ENCODE results near the gene PLPP4. TPM values are rescaled to one million over a fixed set of nuclear protein-coding genes. Genes with fewer than 3 reads are reported as not detected.

PLPP4 gene
- total RNA-seq, 1 donor from 2014 or later: 0.27 TPM

DNA sequence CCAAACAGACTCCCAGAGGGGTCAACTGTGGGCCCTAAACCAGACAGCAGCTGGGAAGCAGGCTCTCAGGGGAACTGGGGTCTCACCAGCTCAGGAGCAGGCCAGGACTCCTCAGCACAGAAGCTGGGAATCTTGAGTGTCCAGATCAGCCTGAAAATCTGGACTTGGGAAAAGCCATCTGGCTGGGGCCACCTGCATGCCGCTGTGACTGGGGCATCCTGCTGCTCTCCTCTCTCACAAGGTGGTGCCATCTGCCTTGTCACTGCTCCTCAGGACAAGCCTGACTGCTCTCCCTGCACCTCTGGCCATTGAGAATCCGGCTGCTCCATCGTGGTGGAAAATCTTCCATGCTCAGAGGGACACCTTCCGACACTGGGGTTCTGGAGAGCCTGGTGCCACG is 141.4 kb downstream of the PLPP4 start:
- intact Hi-C loops (cut with DNase I): no loop called here
- no peak for DNase-seq (ENCODE audit: low spot score)

DNA sequence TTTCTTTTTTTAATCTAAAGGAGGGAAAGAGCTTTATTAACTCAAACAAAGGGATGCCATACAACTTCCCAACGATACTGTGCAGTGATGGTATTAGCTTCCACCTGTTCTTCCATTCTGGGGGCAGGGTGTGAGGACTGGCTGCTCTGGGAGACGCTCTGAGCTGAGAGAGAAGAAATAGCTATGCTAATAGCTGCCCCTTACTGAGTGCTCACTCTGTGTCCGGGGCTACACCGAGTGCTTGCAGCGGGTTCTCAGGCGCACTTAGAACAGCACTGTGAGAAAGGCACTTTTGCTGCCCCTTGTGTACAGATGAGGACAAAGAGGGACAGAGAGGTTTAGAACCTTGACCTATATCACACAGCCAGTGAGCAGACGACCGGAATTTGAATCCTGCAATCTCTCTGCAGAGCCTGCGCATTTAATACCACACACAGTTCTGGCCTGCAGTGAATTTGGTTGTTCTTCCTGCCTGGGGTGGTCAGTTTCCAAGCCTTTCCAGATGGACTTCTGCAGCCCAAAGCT is 142.2 kb downstream of the PLPP4 start:
- intact Hi-C loops (cut with DNase I): no loop called here

DNA sequence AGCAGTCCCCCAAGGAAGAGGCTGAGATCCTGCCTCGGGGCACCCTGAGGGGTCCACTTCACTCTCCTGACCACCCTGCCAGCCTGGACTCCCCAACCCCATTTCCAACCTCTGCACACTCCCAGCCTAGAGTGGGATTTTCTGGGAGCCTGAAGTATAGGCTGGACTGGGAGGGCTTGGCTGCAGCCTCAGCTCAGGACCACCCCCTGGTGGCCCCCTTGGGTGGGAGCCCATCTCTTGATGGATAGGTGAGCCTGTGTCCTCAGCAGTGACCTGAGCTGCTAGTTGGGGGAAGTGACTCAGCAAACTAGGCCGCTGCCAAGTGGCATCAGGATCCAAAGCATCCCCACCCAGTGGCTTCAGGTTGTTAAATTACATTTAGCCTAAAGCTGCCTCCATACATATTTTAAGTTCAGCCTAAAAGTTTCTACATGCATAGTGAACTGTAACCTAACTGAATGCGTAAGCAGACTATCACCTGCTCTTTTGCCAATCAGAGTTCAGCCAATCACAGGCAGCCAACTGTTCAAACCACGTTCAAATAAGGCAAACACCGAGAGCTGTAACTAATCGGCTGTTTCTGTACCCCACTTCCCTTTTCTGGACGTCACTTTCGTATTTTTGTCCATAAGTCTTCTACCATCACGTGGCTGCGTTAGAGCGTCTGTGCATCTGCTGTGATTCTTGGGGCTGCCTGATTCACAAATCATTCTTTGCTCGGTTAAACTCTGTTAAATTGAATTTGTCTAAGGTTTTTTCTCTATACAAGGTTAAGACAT is 144.0 kb downstream of the PLPP4 start:
- no peak for DNase-seq (ENCODE audit: low spot score)
- intact Hi-C loops (cut with DNase I): no loop called here

More for the DNA sequence above, 142.2 kb downstream of the PLPP4 start:
- DNase-seq (ENCODE audit: low spot score): no peak

DNA sequence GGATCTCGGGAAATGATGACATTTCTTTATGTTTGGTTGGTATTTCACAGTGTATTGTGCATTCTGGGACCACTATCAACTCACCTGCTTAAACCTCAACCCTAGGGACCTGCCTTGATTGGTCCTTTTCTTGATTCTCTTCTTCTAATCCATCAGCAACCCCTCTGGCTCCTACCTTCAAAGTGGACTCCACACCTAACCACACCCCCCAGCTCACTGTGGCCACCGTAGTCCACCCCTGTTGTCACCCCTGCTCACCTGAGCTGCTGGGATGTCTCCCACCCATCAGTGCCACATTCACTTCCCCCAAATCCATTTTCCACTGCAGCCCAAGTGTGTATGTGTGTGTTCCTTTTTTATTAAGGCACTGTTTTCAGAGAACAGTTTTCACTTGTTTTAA is 145.0 kb downstream of the PLPP4 start:
- no peak for DNase-seq (ENCODE audit: low spot score)
- intact Hi-C loops (cut with DNase I): no loop called here

DNA sequence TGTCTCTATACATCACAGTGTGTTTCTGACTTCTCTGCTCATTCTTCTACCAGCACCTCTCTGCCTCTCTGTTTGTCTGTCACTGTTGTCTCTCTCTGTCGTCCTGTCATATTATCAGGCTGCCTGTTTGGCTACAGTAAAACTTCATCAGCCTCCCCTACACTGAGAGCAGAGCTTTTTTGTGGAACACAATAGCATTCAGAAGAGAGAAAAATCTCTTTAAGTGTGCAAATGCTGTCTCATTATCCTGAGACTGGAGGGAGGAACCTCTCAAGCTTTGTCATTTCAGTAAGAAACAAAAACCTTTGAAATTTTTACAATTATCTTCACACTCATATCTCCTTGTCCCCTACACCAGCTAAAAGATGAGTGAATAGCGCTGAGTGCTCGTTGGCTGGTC is 148.4 kb downstream of the PLPP4 start:
- DNase-seq (ENCODE audit: low spot score): no peak
- intact Hi-C loops (cut with DNase I): no loop called here

DNA sequence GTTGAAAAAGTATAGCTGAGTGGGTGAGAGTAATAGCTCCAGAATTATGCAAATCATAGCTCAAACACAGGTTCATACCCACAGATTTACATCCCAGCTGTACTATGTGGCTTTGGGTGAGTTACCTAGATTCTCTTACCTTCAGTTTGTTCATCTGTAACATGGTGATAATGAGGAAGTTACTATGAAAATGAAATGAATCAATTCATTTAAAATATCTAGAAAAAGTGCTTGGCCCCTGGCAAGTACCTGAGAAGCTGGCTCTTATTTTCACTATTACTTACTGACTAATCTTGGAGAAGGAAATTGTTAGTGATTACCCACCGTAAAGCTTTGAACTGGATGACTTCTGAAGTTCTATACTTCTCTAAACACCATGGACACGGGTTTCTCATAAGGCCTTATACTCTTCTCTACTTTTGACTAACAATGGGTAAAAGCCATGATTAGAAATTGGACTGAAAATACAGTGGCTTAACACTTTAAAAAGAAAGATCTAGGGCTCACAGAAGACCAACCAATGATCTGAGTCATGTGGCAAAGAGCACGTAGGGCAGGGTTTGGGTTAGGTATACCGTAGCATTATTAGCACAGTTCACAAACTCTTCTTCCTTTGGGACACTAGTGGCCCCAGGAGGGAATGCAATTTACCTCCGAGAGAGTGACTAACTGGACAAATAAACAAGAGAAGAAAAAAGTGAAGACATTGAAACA is 149.2 kb downstream of the PLPP4 start:
- DNase-seq (ENCODE audit: low spot score): no peak
- intact Hi-C loops (cut with DNase I): no loop called here

DNA sequence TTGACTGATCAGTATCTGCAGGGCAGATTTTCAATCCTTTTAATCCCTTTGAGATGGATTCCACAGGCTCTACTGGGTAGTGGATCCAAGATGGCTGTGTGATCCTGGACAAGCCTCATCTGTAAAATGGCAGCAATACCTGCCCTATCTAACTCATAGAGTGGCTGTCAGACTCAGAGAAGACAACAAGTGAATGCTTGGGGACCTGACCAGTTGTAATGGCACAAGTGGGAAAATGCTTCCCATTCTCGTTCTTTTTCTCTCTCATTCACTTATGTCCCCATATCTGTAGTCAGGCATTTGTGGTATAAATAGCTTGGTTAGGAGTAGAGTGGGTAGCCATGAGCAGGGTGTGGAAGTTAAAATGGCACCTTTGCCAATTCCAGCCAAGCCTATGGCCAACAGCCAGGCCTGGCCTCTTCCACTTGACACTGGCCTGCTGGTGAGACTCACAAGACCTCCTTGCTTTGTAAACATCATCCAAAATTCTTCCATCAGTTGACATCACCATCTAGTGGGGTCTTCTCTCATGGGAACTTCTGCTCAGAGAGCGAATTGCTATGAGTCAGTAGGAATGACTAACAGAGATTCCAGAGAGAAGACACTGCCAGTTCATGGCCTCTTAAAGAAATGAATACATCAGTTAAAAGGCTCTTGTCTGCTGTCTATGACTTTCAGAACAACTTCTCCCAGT is 150.1 kb downstream of the PLPP4 start:
- DNase-seq (ENCODE audit: low spot score): no peak
- intact Hi-C loops (cut with DNase I): no loop called here

DNA sequence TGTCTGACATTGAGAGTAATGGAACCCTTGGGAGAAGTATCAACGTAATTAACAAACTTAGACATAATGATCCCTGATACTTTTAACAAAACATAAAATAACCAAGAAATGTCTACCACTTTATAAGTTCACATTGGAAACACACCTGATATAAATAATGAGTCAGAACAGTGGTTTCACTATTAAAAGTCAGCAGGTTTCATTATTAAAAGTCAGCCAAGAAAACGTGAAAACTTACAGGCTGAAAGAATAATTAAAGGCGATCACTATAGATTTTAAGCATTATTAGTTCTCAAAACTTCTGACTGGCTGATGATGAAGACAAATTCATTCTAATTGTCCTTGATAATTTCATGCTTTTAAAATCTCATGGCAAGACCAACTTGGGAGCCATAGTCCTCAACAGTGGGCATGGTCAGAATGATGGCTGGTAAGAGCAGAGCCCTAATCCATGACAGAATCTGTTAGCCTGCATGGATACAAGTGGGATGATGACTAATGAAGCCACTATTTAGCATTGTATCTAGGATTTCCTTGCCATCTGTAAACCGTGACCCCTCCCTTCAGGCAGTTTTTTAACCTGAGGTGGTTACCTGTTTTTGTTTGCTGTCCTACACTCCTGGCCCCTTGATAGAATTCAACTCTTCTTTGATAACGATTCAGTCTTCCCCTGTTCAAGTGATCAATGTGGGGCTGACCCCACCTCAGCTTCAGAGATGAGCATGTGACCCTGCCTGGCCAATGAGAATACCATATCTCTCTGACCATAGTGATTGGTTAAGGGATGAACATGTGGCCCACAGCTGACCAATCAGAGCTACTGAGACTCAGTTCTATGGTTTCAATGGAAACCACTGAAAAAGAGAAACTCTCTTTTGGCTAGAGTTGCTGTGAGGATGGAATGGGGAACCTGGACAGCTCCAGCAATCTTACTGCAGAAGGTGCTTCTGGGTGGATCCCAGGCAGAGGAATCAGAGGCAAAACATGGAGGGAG is 151.0 kb downstream of the PLPP4 start:
- intact Hi-C loops (cut with DNase I): no loop called here
- DNase-seq (ENCODE audit: low spot score): no peak

DNA sequence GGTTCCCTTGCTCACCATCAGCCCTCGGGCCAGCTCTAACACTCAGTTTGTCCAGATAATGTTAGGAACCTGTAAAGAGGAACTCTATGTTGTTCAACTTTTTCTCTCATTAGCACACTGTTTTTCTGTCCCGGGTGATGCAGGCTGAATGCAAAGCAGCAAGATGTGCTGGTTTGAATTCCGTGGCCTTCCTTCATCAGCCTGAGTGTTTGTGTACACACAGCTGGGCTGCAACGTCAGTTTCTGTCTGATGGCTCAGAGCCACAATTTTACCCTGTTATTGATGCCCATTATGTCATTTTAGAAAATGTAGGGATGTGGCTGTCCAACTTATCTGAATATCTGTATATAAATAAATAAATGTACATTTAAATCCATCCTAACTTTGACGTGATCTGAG is 152.0 kb downstream of the PLPP4 start:
- intact Hi-C loops (cut with DNase I): no loop called here
- no peak for DNase-seq (ENCODE audit: low spot score)

DNA sequence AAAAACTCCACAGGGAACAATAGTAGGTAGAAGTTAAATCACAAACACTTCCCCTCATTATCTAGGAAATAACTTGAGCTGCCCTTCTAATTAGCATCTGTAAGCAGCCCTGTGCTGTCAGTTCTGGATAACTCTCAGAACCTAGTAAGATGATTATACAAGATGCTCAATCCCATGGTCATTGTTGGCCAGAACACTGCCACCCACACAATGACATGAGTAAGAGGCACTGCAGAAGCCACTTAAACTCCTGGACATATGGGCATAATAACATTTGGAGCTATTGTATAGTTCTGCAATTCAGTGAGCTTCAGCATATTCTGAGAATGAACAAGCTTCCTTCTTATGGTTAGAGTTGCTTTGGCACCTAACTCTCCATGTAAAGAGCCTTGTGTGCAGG is 153.8 kb downstream of the PLPP4 start:
- DNase-seq (ENCODE audit: low spot score): no peak

DNA sequence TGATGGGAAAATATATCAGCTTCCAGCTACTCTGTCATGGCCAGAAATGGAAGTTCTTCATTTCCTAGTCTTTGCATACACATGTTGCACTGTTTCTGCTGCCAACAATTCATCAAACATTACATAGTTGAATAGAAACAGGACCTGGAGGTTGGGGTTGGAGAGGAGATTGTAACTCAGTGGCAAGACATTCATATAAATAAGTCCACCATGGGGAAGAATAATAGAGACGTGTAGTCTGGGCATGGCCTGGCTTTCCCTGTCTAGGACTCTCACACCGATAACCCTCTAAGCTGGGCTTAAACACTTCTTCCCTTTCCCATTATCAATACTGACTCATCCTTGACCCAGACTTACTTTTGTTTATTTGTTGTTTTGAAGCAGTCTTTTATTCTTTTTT is 155.7 kb downstream of the PLPP4 start:
- DNase-seq (ENCODE audit: low spot score): no peak
- intact Hi-C loops (cut with DNase I): no loop called here

More for the DNA sequence above, 153.8 kb downstream of the PLPP4 start:
- intact Hi-C loops (cut with DNase I): no loop called here

DNA sequence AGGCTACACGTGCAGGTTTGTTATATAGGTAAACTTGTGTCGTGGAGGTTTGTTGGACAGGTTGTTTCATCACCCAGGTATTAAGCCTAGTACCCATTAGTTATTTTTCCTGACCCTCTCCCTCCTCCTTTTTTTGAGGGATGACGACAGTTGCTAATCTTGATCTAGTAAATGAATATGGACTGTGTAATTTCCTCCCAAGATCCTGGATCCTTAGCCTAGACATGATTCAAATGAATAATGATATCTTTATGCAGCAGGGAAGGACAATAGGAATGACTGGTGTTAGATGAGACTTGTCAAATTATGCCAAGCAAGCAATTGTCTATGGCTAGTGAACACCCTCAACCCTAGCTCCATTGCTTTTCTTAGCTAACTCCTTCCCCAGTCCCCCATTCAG is 156.2 kb downstream of the PLPP4 start:
- no peak for DNase-seq (ENCODE audit: low spot score)
- intact Hi-C loops (cut with DNase I): no loop called here

DNA sequence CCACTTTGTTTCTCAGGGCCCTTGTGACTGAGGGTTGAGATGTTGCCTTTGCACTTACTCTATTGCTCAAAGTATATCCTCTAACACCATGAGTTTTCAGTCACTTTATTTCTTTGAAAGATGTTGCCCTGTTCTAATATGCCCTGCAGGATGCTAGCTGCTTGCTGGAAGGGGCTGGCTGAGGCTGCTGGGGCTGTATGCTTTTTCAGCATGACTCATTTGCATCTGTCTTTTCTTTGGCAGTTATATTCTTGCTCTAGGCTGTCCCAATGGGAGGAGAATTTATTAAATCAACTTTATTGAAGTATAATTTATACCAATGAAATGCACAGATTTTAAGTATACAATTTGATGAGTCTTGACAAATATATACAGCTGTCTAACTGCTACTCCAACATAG is 157.7 kb downstream of the PLPP4 start:
- intact Hi-C loops (cut with DNase I): no loop called here
- no peak for DNase-seq (ENCODE audit: low spot score)

DNA sequence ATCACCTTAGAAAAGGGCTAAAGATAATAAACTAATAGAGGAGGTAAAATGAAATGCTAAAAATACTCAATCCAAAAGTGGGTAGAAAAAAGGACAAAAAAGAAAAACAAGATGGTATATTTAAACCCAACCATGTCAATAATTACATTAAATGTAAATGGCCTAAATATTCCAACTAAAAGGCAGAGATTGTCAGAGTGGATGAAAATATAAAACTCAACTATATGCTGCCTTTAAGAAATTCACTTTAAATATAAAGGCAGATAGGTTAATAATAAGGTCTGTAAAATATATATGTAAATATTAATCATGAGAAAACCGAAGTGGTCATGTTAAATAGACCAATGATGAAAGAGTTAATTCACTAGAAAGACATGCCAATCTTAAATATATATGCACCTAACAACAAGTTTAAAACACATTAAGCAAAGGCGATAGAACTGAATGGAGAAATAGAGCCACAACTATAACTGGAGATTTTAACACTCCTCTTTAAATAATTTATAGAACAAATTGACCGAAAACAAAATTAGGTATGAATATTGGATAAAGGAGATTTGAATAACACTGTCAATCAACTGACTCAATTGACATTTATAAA is 159.4 kb downstream of the PLPP4 start:
- intact Hi-C loops (cut with DNase I): no loop called here
- no peak for DNase-seq (ENCODE audit: low spot score)

DNA sequence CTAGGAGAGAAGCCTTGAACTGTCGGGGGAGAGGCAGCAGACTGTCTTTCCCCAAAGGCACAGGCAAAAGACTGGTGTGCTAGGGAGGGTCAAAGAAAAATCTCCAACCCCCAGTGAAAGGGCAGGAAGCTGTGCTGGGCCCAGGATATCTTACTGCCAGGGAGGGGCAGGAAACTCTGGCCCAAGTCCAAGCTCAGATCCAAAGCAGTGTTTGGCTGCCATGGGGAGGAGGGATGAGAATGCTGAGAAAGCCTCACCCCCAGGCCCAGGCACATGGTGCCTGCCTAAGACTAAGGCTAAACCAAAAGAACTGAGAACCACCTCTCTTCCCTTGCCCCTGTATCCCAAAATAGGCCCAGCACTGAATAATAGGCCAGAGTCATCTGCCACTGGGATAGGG is 171.2 kb downstream of the PLPP4 start:
- intact Hi-C loops (cut with DNase I): no loop called here
- DNase-seq (ENCODE audit: low spot score): no peak

DNA sequence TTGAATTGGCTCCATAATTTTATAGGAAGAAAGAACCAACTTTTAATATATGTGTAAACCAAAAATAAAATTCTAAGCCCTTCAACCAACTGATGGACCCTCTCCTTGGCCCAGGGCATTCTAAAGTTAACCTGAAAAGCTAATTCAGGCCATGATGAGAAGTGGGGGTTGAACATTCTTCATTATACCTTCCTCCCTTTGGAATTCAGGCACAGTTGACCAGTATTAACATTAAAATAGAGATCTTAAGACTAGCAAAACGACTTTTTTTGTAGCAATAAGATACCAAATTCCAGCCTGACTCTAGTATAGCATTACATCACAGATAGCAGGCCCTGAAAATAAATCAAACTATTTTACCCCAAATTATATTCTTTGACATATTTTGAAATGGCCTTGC is 173.2 kb downstream of the PLPP4 start:
- intact Hi-C loops (cut with DNase I): no loop called here
- DNase-seq (ENCODE audit: low spot score): no peak

DNA sequence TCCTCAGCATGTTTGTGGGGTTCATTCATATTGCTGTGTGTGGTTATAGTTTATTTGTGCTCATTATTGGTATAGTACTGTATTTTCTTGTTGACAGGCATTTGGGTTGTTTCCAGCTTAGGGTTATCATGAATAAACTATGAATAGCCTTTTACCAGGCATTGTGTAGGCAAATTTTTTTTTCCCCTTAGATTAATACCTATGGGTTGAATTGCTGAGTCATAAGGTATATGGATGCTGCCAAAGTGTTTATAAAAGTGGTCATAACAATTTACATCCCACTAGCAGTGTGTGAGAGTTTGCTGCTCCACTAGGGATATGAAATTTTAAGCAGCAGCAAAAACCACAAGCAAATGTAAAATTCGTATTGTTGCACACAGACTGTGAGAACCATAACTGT is 175.0 kb downstream of the PLPP4 start:
- intact Hi-C loops (cut with DNase I): no loop called here
- no peak for DNase-seq (ENCODE audit: low spot score)

DNA sequence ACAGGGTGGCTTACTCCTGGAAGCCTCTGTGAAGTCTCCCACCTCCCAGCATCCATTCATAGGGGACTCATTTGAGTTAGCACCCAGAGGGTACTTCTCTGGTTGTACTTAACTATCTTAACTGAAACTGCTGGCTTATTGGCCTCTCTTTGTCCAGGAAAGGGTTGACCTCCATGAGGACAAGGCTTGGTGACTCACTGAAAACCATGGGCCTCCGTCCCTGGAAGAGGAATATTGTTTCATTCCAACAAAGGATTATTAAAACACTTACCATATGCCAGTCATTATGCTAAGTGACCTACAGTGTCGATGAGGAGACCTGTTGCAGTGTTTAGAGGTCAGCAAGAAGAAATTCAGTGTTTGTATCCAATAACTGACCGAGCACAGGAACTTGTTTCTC is 175.9 kb downstream of the PLPP4 start:
- DNase-seq (ENCODE audit: low spot score): no peak
- intact Hi-C loops (cut with DNase I): no loop called here

DNA sequence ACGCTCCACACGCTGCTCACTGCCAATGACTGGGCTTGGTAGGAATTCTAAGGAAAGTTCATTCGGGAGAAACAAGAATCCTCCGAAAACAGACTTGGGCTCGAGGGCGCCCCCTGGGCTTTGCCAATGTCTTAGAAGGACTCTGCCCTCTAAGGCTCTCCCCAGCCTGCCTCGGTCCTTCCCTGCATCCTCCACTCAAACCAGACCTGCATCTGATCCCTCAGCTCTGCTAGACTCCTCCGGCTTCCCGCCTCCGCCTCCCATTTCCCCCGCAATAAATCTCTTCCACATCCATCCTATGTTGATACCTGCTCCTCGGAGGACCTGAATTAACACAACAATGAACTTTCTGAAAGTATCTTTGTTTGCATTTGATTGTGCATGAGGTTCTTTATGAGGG is 177.6 kb downstream of the PLPP4 start:
- DNase-seq (ENCODE audit: low spot score): no peak
- intact Hi-C loops (cut with DNase I): no loop called here

Measured in cardiac septum (tissue), 1 donor.